DMS 273 (cell line): ENCODE results near the gene RTTN.
"Not testable (repeated sequence)": the region's sequence is repeated elsewhere in the genome, so short reads cannot be mapped to it uniquely, and the experiment has no call there.

Experiments
- DNase-seq: peaks from one replicate; lab custom pipeline; 2025; ENCODE audit not compliant: unreplicated experiment; lab: John Stamatoyannopoulos, UW

RTTN gene

DNA sequence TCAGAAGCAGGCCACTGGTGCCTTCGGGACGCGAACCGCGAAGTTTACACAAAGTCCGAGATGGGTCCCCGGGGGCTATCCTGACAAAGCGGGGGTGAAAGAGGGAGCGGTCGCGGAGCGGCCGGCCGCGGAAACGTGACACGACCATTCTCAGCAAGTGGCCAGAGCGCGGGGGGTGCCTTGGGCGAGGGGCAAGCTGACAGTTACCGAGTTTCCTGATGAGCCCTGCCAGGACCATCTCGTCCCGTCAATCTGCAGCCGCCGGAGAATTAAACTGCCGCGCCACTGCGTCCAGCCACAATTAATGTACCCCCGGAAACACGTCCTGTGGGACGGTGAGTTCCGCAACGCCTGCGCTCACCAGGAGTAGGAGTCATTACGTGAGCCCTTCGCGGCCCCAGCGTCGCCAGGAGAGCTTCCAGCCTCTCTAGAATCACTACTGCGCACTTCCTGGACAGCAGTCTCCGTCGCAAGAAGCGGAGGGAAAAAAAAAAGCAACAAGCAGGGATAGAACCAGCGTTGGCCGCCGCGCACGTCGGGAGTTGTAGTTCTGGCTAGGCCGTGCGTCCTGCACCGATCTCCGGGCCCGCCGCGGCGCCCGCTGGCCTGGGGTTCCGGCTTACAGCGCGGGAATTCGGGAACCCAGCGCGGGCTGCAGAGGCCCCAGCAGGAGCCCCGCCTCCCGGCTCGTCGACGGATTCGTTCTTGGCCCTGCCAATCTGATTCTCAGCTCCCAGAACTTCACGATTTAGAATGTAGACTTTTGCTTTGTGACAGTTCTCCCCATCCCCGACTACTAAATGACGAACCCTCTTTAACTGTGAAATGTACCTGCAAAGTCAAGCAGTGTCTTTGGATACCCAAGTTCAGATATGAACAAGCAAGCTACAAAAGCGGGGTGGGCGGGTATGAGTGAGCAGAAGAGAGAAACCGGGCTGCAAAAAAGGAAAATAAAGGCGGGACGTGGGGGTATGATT, at the start of gene RTTN:
RTTN (minus strand) TSS at position 267 of the 977 bp plus-strand sequence; CDS start at position 238, 29 bp downstream.
- peak; percentile 98 for DNase-seq

DNA sequence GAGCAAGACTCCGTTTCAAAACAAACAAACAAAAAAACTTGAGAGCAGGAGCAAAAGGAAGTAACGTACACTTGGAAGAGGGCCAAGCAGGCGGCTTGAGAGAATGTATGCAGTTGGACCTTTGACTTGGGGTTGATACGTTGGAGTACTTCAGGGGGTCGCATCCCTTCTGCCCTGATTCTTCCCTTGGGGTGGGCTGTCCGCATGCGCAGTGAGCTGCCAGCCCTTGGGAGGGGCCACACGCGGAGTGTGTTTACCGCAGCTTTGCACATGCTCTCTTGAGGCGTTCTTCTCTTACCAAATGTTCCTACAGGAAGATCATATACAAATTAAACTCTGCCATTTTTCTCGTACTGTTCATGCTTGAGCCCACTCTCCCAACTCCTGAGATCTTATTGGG, 45.3 kb upstream of the RTTN start:
- DNase-seq, result no peak

DNA sequence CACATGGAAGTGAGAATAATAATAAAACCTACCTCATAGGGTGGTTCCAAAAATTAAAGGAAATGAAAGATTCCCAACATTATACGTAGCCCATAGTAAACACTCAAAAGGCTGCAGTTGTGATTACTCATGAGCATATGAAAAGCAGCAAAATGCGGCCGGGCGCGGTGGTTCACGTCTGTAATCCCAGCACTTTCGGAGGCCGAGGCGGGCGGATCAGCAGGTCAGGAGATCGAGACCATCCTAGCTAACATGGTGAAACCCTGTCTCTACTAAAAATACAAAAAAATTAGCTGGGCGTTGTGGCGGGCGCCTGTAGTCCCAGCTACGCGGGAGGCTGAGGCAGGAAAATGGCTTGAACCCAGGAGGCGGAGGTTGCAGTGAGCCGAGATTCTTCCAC, 44.4 kb upstream of the RTTN start:
- not testable (repeated sequence) for DNase-seq

- no peak for DNase-seq
Observed at GRCh38 chr18:70249118-70249517, 43.6 kb upstream of the RTTN start.

- peak; percentile 45 for DNase-seq
Observed at GRCh38 chr18:70246061-70246466, 40.6 kb upstream of the RTTN start.

DNA sequence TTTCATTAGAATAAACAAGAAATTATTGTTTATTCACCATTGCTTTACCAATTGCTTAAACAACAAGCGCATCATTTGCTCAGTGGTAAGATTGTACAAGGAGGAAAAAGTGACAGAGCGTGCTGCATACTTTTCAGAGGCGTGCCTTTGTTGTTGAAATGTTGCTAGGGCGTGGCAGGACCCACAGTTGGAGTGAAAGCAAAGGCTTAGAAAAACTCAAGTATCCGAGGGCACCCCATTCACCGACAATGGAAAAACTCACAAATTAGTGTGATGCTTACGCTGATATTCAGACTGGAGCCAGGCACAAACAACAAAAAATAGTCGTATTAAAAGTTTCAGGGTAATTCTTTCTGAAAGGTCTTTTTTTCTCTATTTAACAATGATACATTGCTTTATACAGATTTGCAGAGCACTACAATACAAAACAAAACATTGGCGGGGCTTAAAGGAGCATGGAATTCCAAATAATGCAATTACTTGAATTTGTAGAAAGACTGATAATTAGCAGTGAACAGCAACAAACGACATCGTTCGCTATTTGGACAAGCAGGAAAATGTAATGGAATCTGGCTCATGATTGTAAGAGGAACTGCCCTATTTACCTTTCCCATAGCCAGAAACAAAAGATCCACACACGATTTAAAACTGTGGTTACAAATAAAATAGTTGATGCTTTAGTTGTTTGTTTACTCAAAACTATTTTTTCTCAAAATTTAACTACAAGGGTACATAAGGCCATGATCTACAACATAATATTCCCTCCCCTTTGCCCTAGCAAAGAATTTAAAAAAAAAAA, 37.8 kb upstream of the RTTN start:
- no peak for DNase-seq

DNA sequence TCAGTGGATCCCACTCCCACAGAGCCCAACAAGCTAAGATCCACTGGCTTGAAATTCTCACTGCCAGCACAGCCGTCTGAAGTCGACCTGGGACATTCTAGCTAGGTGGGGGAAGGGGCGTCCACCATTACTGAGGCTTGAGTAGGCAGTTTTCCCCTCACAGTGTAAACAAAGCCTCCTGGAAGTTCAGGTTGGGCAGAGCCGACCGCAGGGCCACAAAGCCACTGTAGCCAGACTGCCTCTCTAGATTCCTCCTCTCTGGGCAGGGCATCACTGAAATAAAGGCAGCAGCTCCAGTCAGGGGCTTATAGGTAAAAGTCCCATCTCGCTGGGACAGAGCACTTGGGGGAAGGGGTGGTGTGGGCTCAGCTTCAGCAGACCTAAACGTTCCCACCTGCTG, 31.4 kb upstream of the RTTN start:
- DNase-seq, result not testable (repeated sequence)

- DNase-seq, result no peak
Observed at GRCh38 chr18:70235478-70235877, 30.0 kb upstream of the RTTN start.

DNA sequence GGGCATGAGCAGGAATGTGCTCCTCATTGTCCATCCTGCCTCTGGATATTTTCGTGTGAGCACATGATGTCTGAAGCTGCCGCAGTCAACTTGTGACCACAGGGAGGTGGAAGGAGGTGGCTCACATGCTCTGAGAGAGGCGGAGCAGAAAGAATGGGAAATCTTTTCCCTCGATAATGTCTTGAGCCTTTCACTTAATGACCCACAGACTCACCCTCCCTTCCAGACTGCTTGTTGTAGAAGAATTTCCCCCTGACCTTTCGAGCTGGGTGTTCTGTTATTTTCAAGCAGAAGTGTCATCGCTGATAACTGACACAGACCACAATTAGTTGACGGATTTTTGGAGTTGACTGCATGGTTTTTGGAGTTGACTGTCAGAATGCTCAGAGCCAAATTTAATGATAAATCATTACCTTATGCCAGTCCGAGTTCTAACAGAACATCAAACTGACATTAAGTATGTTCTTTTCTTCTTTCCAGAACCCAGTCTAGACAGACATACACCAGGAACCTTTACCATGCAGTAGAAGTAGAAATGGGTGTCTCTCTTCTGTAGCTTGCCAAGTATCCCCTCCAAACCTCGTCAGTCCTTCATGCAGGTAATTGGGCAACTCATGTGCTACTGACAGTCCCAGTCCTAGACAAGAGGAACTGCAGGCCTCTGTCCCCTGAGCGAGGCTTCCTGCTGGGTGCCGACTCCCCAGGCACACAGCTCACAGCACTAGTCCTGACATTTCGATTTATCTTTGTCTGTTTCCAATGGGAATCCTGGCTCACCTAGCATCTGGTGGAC, 29.4 kb upstream of the RTTN start:
- no peak for DNase-seq

DNA sequence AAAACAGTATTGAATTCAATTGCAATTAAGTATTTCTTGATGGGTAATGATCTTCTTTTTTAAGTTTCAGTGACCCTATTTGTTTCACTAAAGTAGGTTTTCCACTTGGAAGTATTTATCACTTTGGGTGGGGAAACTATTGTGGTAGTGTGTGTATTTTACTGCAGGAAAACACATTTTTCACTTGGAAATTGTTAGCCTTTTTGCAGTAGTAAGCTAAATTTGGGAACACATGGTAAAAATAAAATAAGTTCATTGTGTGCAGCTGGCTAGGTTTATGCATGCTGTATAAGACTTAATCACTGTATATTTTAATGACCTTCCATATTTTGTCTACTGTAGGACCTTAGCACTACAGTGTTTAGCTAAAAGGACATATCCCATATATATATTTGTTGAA, 28.5 kb upstream of the RTTN start:
- no peak for DNase-seq

- DNase-seq, result no peak
Observed at GRCh38 chr18:70232261-70232660, 26.8 kb upstream of the RTTN start.

DNA sequence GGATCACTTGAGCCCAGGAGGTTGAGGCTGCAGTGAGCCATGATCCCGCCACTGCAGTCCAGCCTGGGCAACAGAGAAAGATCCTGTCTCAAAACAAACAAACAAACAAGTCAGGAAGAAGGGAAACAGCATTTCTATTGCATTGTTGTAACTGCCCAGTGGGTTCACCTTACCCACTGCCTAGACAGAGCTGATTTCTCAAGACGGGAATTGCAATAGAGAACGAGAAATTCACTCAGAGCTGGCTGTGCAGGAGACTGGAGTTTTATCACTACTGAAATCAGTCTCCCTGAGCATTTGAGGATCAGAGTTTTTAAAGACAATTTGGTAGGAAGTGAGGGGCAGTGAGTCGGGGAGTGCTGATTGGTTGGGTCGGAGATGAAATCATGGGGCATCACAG, 24.2 kb upstream of the RTTN start:
- DNase-seq, result no peak

- DNase-seq, result no peak
Observed at GRCh38 chr18:70228536-70228935, 23.0 kb upstream of the RTTN start.

- no peak for DNase-seq
Observed at GRCh38 chr18:70227438-70227837, 22.0 kb upstream of the RTTN start.

DNA sequence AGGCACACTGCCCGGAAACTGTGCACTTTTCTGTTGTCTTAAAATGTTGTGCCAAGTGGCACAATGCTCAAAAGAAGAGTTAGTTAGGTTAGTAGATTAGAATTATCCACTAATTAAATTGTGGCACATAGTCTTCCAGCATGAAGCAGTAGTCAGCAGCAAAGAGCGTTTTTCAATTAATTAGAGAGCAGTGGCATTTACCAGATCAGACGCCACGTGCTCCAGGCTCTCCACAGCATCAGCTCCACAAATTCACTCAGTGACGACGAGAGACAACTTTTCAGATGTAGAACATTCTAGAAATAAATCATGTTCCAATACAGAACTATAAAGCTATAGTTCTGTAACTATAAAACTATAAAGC, 16.4 kb upstream of the RTTN start:
- DNase-seq, result no peak

GRCh38 chr18:70221156-70221914, 15.8 kb upstream of the RTTN start:
- DNase-seq, result no peak

- no peak for DNase-seq
Observed at GRCh38 chr18:70220628-70221027, 15.1 kb upstream of the RTTN start.

DNA sequence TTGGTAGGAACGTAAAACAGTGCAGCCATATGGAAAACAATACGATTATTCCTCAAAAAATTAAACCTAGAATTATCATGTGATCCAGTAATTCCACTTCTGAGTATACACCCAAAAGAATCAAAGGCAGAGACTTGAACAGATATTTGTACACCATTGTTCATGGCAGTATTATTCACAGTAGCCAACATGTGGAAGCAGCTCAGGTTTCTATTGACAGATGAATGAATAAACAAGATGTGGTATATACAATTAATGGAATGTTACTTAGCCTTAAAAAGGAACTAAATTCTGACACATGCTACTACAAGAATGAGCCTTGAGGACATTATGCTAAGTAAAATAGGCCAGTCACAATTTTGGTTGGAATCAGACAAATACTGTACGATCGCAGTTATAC, 14.2 kb upstream of the RTTN start:
- DNase-seq, result no peak

DNA sequence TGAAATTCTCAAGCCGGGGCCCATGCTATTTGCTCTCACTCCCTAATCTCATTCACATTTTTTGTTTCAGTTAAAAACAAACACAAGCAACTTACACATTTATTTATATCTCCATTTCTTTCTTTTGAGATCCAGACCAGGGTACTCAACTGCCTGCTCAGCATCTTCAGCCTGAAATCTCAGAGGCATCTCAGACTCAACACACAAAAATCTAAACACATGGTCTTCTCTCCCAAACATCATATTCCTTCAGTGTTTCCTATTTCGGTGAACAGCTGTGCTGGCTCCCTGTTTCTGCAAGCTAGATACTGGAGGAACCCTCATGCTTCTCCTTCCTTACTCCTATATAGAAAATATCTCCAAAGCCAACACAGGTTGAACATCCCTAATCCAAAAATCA, 11.3 kb upstream of the RTTN start:
- DNase-seq, result no peak

- no peak for DNase-seq
Observed at GRCh38 chr18:70207181-70207580, 1.7 kb upstream of the RTTN start.

DNA sequence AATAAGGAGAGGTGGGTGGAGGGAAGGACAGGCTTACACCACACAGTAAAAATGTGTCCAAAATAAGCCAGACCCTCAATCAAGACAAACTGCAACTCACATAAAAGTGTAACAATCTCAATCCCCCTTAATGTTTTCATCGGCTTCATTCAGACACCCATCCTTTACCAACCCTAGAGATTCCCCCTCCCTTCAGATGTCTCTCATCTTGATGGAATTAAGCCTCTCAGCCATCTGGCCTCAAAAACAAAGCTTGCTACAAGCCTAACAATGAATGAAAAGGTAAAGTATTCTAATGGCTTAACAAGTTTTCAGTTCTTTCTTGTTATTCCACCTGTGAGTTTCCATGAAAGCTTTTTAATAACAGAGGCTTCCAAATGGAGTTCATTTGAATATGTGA, 5.2 kb downstream of the RTTN start:
- no peak for DNase-seq
